Hepatic stellate cell (primary cell): ENCODE measurements around the gene TMEM269.
"Not testable (repeated sequence)": the region's sequence is repeated elsewhere in the genome, so short reads cannot be mapped to it uniquely, and the experiment has no call there.

Source experiments
- DNase-seq: peaks from one replicate; pipeline ENCODE4 v3.0.0; 2011; ENCODE audit warnings: low spot score

TMEM269 gene

DNA sequence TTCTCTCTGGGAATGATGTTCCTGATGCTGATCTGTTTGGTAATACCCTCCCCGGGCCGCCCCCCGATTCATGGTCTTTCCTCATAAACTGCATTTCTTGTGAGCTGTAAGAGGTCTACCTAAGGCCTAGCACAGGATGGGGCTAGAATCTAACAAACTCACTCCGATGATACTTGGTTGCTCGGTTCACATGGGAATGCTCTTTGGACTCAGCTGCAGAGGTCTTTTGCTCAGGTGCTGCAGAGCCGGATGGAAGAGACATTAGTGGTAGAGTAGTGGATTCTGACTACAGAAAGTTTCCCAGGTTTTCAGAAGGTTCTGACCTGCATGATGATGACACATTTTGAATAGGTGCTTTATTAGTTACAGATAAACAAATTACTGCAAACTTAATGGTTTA is 8.3 kb upstream of the TMEM269 start:
- no peak for DNase-seq

DNA sequence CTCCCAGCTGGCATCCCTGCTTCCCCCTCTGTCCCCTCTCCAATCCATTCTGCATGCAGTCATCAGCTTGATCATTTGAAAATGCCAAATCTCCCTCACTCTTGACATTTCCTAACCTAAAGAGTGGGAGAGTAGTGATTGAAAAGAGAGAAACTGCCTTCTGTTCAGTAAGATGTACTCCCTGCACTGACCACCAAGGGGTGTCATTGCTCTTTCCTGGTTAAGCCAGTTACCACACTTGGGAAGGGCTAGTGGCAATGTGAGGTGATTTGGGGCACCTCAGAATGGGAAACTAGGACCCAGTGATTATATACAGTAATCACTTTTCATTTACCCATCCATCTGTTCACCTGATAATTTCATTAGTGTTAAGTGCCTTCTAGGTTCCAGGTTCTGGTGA is 6.9 kb upstream of the TMEM269 start:
- peak; percentile 61 for DNase-seq

DNA sequence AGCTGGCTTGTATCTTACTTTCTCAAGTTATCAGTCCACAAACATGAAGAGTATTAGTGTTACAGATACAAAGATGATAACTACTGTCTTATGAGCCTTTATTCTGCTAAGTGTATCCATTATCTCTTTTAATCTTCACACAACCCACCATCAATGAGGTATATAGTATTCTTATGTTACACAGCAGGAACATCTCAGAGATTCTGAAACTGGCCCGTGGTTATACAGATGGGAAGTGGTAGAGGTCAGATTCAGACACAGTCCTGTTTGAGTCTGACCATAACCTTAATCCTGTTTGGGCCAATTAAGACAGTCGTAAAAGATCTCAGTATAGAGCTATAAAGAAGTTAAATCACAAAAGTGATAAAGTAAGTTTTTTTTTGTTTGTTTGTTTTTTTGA is 5.1 kb upstream of the TMEM269 start:
- no peak for DNase-seq

DNA sequence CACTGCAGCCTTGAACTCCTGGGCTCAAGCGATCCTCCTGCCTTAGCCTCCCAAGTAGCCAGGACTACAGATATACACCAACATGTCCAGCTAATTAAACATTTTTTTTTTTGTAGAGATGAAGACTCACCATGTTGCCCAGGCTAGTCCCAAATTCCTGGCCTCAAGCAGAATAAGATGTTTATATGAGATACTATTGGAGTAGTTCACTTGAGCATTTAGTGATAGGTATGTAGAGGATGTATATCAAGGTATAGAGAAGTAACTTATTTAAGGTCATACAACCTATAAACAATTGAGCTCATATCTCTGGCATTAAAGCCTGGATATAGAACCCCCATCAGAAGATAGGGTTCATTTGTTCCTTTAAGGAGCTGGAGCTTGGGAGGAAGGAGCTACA is 4.6 kb upstream of the TMEM269 start:
- DNase-seq = no peak

DNA sequence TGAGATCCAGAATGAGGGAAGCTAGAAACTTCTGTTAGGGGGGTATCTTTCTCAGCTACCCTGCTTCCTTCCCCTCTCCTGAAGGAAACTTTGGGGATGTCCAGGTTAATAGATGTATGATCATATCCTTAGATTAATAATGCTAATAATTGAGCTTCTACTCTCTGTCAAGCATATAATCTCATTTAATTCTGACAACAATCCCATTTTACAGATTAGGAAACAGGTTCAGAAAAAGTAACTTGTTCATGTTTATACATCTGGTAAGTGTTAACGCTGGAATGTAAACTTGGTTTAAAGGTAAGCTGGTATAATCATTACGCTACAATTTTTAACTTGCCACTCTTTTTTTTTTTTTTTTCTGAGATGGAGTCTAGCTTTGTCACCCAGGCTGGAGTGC is 1.7 kb upstream of the TMEM269 start:
- DNase-seq = no peak

DNA sequence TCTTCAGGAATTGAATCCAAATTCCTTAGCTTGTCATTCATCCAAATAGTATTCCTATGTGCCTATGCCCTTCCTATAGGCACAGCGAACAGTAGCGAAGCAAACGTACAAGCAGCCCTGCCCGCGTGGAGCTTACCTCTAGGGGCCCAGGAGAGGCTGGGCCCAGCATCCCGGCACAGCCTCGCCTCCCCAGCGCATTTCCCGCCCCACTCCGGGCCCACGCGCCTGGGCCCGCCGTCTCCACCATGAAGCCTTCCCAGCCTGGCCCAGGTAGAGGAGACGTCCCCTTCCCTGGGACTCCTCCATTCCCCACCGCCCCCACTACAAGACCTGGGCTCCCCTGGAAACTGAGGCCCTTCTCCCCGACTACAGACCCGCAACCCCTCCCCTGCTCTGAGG is 245 bp upstream of the TMEM269 start:
- no peak for DNase-seq

DNA sequence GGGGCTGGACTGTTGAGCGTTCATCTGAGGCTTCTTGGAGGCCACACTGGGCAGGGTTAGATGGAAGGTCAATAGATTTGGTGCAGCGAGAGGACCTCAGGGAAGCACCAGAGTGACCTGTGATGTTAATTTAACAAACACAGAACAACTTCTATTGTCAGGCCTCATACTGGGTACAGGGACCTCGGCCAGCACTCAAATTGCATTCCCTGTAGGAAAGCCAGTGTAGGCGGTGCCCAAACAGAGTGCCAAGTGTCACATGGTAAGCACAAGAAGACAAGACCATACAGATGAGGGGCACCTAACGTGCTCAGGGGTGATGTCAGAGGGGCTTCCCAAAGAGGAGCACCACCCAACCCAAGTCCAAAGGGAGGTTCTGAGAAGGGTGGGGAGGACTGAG is 1.3 kb downstream of the TMEM269 start:
- no peak for DNase-seq

DNA sequence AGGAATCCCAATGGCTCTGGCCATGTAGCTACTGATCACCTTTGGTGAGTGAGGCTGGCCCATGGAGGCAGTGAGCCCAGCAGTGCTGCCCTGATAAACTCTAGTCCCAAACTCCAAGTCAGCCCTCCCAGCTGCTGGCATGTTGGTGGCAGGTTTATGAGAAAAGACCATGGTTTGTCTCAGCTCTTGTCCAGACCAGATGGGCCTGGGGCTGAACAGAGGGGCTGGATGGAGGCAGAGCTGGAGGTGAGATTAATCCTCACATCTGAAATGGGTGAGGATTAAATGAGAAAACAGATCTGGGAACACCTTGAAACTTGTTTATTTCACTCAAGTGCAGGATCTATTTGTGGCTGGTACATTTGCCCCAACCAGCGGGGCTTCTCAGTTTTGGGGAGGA is 3.2 kb downstream of the TMEM269 start:
- no peak for DNase-seq

DNA sequence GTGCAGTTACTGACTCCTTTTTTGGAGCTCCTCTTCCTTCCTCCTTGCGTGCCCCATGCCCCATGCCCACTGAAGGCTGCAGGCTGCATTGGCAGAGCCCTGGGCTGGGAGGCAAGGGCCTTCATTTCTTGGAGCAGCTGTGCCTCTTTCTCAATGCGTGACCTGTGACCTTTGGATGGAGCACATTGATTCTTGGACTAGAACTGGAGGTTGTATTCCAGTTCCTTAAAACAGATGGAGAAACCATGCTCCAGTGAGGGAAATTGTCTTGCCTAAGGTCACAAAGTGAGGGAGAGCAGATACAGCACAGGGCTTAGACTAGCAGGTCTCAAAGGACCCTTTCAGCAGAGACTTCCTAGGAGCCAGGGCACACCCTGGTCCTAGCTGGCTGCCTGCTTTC is 9.0 kb downstream of the TMEM269 start:
- DNase-seq = no peak

DNA sequence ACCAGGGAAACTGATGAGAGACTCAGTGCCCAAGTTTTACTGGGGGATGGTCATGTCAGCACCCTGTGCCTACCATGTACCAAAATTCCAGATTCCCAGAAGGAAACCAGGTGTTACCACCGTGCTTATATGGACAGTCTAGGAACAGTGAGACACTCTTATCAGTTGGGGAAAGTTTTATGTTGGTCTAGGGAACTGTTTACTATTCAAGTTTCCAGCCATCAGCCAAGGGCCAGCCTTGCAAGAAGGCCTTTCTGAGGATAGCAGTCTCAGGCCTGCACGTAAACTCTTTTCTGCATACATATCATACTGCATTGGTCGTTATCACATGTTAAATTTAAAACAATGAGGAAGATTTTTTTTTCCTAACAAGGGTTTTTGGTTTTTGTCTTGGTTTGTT is 12.6 kb downstream of the TMEM269 start:
- DNase-seq = no peak

DNA sequence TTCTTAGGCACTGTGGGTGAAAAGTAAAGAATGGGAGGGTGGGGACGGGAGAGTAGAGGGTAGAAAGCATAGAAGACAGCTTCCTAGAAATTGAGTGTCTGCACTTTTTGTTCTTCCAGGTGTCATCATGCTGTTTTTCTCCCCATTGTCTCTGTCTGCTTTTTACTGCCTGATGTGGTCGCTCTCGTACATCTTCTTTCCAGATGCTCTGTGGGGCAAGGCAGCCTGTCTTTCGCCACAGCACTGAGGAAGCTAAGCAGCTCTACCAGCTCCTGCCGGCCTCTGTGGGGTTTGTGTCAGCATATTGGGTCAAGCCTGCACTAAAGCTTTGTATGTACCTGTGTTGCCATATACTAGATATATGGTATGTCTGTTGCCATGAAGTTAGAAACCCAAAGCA is 13.2 kb downstream of the TMEM269 start:
- no peak for DNase-seq

DNA sequence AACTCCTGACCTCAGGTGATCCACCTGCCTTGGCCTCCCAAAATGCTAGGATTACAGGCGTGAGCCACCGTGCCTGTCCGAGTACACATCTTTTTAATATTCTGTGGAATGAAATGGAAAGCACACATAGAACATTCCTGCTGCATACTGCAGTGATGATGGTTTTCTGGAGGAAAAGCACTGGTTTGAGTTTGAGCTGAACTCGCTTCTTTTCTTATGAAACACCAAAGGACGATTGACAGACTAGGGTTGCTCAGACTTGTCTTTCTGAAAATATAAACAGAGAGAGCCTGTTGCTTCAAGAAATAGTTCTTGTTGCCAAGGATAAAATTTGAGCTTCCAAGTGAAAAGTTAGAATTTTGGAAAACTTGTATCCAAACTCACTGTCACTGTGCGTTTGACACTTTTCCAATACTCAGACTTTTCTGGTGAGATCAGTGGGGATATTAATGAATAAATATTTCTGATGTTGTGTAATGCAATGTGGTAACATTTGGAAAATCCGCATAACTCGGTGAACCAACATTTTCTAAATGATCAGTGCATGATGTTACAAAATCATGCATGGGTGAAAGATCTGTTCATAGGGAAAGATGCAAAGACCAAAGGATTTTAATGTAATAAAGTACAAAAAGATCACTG is 17.2 kb downstream of the TMEM269 start:
- DNase-seq = no peak

DNA sequence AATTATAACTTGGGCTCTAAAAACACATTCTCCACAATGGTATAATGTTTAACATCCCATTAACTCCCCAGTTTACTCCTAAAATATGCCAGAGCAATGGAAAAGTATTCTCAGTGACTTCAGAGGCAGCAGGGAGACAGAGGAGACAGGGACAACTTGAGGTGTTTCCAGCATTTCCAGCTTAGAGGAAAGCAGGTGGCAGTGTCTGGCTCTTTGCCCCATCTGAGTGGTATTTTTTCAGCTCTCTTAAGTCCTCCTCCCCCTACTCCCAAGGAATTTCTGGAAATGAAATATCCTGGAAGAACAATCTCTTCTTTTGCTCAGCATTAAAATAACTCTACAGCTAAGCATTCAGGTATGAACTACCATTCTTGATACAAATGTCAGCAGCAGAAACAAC is 21.4 kb downstream of the TMEM269 start:
- DNase-seq = no peak

DNA sequence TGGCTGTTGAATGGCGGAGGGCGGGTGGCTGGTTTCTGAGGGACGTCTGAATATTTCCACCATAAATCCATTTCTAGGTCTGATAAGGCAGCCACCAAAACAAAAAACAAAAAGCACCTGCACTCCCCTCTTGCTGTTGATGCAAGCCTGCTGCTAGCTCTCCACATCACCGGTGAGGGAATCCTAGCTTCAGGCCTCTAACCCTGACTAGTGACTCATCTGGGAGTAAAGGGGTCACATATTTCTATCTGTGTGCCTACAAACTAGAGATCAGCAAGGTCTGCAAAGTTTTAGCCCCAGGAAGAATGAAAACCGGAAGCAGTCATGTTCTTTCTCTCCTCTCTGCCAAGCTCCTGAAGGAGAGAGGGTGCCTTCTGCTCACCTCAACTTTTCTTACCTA is 21.8 kb downstream of the TMEM269 start:
- no peak for DNase-seq

DNA sequence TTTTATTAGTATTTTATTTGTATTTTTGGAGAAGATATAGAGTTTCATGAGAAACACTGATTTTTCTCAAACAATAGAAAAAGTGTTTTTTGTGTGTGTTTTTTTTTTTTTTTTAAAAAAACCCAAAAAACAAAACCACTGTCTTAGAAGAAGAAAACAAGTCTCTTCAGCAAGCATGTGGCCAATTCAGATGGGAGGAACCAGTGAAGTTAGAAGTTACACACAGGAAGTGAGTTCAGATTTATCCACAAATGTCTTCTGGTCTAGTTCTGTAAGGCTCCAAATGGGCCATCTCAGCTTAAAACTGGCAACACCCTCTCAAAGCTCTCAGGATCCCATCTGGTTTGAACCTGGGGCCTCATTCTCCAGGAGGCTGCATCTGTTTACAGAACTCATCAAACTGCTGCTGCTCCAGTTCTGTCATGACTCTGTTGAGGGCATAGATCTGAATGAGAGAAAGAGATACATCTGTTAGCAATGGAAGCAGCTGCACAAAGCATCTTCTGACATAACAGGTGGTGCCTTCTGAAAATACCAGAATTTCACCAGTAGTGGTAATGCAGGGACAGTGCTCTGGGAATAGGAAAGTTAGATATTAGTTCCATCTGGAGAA is 22.4 kb downstream of the TMEM269 start:
- no peak for DNase-seq

DNA sequence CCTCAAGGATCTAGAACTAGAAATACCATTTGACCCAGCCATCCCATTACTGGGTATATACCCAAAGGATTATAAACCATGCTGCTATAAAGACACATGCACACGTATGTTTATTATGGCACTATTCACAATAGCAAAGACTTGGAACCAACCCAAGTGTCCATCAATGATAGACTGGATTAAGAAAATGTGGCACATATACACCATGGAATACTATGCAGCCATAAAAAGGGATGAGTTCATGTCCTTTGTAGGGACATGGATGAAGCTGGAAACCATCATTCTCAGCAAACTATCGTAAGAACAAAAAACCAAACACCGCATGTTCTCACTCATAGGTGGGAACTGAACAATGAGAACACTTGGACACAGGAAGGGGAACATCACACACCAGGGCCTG is 30.0 kb downstream of the TMEM269 start:
- DNase-seq = not testable (repeated sequence)

DNA sequence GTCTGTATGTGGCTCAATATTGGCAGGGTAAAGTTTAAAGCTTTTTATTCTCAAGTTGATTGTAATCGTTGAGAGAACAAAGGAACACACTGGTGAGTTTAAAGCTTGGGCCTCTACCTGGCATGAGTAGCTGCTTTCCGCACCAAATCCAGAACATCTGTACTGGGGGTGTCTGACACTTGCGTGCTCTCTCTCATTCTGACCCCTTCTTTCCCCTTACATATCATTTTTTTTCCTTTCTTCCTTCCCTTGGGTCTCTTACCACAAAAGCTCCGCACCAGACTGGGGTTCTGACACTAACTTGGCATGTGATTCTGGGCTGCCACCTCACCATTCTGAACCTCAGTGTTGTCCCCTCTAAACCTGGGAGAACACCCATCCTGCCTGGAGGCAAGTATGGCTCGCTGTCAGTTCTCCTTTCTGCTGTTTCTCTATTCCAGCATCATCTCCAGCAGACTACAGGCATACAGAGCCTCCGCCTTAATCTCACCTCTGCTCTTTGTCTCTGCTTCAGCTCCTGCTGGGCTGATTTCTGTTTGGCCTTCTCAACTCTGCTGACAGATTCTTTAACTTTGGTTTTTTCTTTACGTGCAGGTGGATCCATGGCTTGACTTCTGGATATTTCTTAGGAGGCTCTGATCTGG is 31.3 kb downstream of the TMEM269 start:
- peak; percentile 9 for DNase-seq

DNA sequence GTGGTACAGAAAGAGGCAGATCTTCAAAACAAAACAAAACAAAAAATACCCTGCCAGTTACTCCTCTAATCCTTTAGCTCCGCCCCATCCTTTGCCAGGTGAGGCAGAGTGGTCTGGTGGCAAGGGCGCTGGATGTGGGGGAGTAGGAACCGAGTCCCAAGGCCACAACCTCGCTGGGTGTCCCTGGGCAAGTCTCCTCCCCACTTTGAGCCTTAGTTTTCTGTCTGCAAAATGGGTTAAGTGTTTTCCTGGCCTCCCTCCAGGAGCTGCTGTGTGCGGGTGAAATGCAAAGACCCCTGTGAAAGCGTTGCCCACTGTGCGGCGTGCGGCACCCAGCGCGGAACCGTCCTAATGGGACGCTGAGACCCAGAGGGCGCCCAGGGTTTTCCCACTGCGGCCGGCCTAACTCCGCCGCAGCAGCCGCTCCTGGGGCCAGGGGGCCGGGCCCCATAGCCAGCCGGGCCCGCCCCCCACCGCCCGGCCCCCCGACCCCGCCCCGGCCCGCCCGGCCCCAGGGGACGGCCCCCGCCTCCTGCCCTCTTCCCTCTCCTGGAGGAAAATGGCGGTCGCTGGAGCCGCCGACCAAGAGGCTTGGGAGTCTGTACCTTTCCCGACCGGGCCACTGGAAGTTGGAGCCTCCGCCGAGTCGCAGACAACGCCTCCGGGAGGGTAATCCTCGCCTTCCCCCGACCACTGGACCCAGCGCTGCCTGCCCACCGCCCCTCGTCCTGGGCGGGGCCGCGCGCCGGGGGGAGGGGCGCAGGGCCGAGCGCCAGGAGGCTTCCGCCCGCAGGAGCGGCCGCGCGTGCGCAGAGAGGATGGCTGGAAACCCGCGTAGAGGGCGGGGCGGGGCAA is 32.0 kb downstream of the TMEM269 start, which contains the start of the genes ERMAP and SVBP:
Gene ERMAP, plus strand, starts transcription at position 538 of the 855 bp plus-strand sequence. CDS start 13,327 bp downstream, outside the sequence.
Gene SVBP, minus strand, starts transcription at position 813 of the 855 bp plus-strand sequence. CDS start 853 bp downstream, outside the sequence.
- DNase-seq = peak; percentile 96

DNA sequence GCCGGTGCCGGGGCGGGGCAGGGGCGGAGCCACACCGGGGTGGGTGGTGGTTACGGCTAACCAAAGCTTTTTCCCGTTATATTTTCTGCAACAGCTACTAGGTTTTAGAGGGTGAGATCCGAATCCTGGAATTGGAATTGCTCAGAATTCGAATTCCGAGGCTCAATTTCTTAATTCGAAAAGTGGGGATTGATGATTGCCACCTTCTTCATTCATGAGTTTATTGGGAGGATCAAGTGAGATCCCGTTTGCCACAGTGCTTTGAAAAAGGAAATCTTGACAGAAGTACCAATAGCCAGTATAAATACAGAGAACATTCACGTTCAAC is 32.6 kb downstream of the TMEM269 start:
- DNase-seq = no peak

DNA sequence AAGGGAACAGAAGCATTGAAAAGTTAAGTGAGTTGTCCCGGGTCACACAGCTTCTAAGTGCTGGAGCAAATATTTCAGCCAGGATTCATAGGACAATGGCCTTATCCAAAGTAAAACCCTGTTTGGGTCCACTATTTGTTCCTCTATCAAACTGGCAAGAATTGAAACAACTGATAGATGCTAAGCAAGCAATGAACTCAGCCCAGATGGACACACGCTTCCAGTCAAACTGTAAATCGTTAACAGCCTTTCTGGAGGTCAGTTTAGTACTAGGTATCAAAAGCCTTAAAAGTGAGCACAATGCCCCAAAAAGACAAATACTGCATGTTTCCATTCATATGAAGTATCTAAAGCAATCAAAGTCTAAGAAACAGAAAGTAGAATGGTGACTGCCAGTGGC is 33.2 kb downstream of the TMEM269 start:
- no peak for DNase-seq

DNA sequence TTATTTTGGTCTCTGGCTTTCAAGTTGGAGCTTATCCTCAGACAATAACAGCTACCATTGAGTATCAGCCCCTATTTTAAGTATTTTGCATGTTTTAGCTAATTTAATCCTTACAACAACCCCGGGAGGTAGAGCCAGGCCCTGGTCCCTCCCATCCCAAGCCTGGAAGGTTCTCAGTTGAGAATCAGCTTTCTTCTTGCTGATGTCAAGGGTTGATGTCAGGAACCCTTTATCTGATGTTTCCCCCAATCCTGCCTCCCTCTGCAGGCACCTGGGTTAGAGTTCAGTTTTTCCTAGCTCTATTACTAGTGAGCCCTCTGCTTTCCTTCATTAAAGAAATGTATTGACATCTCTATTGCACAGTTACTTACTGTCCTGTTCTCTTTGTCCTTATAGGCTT is 36.0 kb downstream of the TMEM269 start:
- DNase-seq = no peak

DNA sequence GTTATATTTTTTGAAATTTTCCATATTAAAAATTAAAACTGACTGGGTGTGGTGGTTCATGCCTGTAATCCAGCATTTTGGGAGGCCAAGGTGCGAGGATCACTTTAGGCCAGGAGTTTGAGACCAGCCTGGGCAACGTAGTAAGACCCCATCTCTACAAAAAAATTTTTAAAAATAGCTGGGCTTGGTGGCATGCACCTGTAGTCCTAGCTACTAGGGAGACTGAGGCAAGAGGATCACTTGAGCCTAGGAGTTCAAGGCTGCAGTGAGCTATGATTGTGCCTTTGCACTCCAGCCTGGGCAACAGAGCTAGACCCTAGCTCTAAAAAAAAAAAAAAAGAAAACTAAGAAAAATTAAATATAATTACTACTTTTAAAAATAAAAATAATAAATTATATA is 36.9 kb downstream of the TMEM269 start:
- no peak for DNase-seq
